T-cell (primary cell): ENCODE data around the gene DNAJC3. TPM values are rescaled to one million over a fixed set of nuclear protein-coding genes. Genes with fewer than 3 reads are reported as not detected.
"Not testable (repeated sequence)": the region's sequence is repeated elsewhere in the genome, so short reads cannot be mapped to it uniquely, and the experiment has no call there.

ENCODE experiments used
- ATAC-seq, 4 experiments: fragments of 200-7000 bp in 3 of 4; fragments of 150-1000 bp in 1 of 4; cut with Tn5 transposase; replicated peaks in 1 of 4; 1 replicate in 3 of 4; 2 replicates in 1 of 4; pipeline ENCODE4 v1.10.0; 2021; ENCODE audit warnings: moderate library complexity in 3 of 4, mild to moderate bottlenecking in 2 of 4, moderate number of reproducible peaks in 1 of 4
- CTCF ChIA-PET, 2 donors: fragments of 300-600 bp; sonication (Branson Sonifier 250); formaldehyde crosslinking; loops; one replicate each; lab custom pipeline; 2022; ENCODE audit warnings: antibody characterized with exemption in 2 of 2; lab: Charles Lee
- POLR2A ChIA-PET, 2 donors: fragments of 300-600 bp; sonication (Branson Sonifier 250); formaldehyde crosslinking; loops; one replicate each; lab custom pipeline; 2022; ENCODE audit warnings: antibody characterized with exemption in 2 of 2; lab: Charles Lee
- DNase-seq, 35 experiments: peaks; one replicate each; pipeline versions ENCODE4 v3.0.0 to v3.0.0-alpha.2; 2013 to 2023
- H3K27ac ChIP-seq: one replicate; pipeline ENCODE4 v1.5.1; 2013; ENCODE audit warnings: low read length
- H3K27me3 ChIP-seq, 2 experiments: replicated peaks in 1 of 2; 1 replicate in 1 of 2; 2 replicates in 1 of 2; pipeline versions ENCODE4 v1.6.1 to v1.7.0; 2013; ENCODE audit warnings: low read length in 1 of 2, mixed read lengths in 1 of 2; ENCODE audit not compliant: control insufficient read depth in 2 of 2, insufficient read depth in 2 of 2; ENCODE audit errors: extremely low read depth in 1 of 2
- H3K36me3 ChIP-seq, 2 donors: 1 replicate in 1 of 2; 2 replicates in 1 of 2; pipeline versions ENCODE4 v1.6.1 to v1.7.0; 2013; ENCODE audit warnings: low read length in 1 of 2; ENCODE audit not compliant: control insufficient read depth in 2 of 2, insufficient read depth in 1 of 2; ENCODE audit errors: extremely low read depth in 1 of 2
- H3K4me1 ChIP-seq, 2 experiments: 1 replicate in 1 of 2; 2 replicates in 1 of 2; pipeline versions ENCODE4 v1.6.1 to v1.7.0; 2013; ENCODE audit warnings: low read length in 2 of 2, mixed read lengths in 1 of 2; ENCODE audit not compliant: insufficient read depth in 2 of 2, control insufficient read depth in 1 of 2; ENCODE audit errors: extremely low read depth in 1 of 2
- H3K4me3 ChIP-seq, 2 donors: 1 replicate in 1 of 2; 2 replicates in 1 of 2; pipeline versions ENCODE4 v1.5.1 to v1.7.0; 2013; ENCODE audit warnings: mild to moderate bottlenecking in 2 of 2, low read length in 1 of 2, moderate library complexity in 1 of 2; ENCODE audit not compliant: control insufficient read depth in 1 of 2; ENCODE audit errors: extremely low read depth in 1 of 2
- H3K9me3 ChIP-seq: 2 replicates; pipeline ENCODE4 v1.7.0; 2013
- H3K27ac Mint-ChIP-seq, 2 donors: one replicate each; pipeline ENCODE4 v1.8.0; 2020 to 2021; ENCODE audit warnings: mild to moderate bottlenecking in 2 of 2, mixed read lengths in 2 of 2
- H3K27me3 Mint-ChIP-seq, 2 donors: one replicate each; pipeline ENCODE4 v1.8.0; 2021 to 2022; ENCODE audit warnings: mixed read lengths in 2 of 2
- H3K36me3 Mint-ChIP-seq: one replicate; pipeline ENCODE4 v1.8.0; 2021; ENCODE audit warnings: mixed read lengths
- H3K4me1 Mint-ChIP-seq, 3 donors: one replicate each; pipeline ENCODE4 v1.8.0; 2020 to 2022; ENCODE audit warnings: mixed read lengths in 3 of 3, mild to moderate bottlenecking in 1 of 3
- H3K4me3 Mint-ChIP-seq, 3 donors: one replicate each; pipeline ENCODE4 v1.8.0; 2020 to 2022; ENCODE audit warnings: mild to moderate bottlenecking in 3 of 3, mixed read lengths in 3 of 3, moderate library complexity in 3 of 3
- H3K9me3 Mint-ChIP-seq, 3 donors: one replicate each; pipeline ENCODE4 v1.8.0; 2020 to 2022; ENCODE audit warnings: mixed read lengths in 3 of 3
- WGBS: methylation state at CpG from one replicate; pipeline ENCODE4 v1.1.5; 2013; ENCODE audit warnings: missing lambda C conversion rate; ENCODE audit not compliant: insufficient coverage; 5-methylcytosine and 5-hydroxymethylcytosine counted together
- total RNA-seq, 35 experiments: library from RNA in 6 of 35; stranded (reverse) in 6 of 35; fragments of 120-200 nt in 1 of 35; gene quantifications; one replicate each; pipeline versions ENCODE4 v1.2.1 to v1.2.4 and lab custom pipeline; 2013 to 2026

The DNAJC3 gene
- total RNA-seq, 5 donors from 2014 or later (not counting 1 experiment from before 2014, with no cell fraction given): 16.6 to 21.3 (median 19.8) TPM

GRCh38 chr13:95781940-95782339 lies 105.0 kb downstream of the DNAJC3 start:
- ATAC-seq: not testable (repeated sequence)

GRCh38 chr13:95783747-95784146 lies 106.8 kb downstream of the DNAJC3 start:
- Mint-ChIP-seq H3K4me1 (no peaks in the 10 kb centered on the region), H3K4me3 (no peak overlapping the region), H3K27me3 (no peaks in the 10 kb centered on the region), H3K36me3 (peaks cover 44% of the 10 kb centered on the region), H3K9me3 (peaks cover 0 to 4% (median 3%) of the 10 kb centered on the region in 3 donors), H3K27ac (no peak overlapping the region)
- ChIA-PET POLR2A (no interaction called here), CTCF (no interaction called here)
- Histone ChIP-seq H3K4me3 (no peak overlapping the region), H3K36me3 (peaks cover 9 to 40% of the 10 kb centered on the region in 2 donors), H3K27me3 (no peaks in the 10 kb centered on the region), H3K4me1 (no peaks in the 10 kb centered on the region), H3K9me3 (no peaks in the 10 kb centered on the region), H3K27ac (no peak overlapping the region)
- DNase-seq (no peak), ATAC-seq (no peak)
- WGBS: 95% methylated on average over 3 of the region's 5 CpGs

More at GRCh38 chr13:95781940-95782339, 105.0 kb downstream of the DNAJC3 start:
- H3K4me1 ChIP-seq, H3K27ac ChIP-seq, H3K9me3 Mint-ChIP-seq, H3K27me3 Mint-ChIP-seq, H3K27ac Mint-ChIP-seq, H3K4me3 ChIP-seq, H3K4me1 Mint-ChIP-seq, POLR2A ChIA-PET, H3K27me3 ChIP-seq, DNase-seq, H3K4me3 Mint-ChIP-seq, H3K9me3 ChIP-seq: not testable (repeated sequence)
- H3K36me3 Mint-ChIP-seq: peaks cover 33% of the 10 kb centered on the region
- no CpG with 5 or more reads among the region's 1 CpG for WGBS
- peaks cover 6 to 32% of the 10 kb centered on the region in 2 donors for H3K36me3 ChIP-seq
- CTCF ChIA-PET: interaction anchor here in 1 of 2 donors (0.6 kb wide), 1 partner anchor 17 kb away, joined by 4 read pairs; no protein-coding TSS in a partner anchor

- peaks cover 0 to 5% (median 5%) of the 10 kb centered on the region in 3 donors for H3K9me3 Mint-ChIP-seq
- no peak overlapping the region for H3K27ac Mint-ChIP-seq
- Histone ChIP-seq H3K9me3 (no peaks in the 10 kb centered on the region), H3K27me3 (no peaks in the 10 kb centered on the region), H3K4me1 (no peaks in the 10 kb centered on the region), H3K36me3 (peaks cover 9 to 44% of the 10 kb centered on the region in 2 donors), H3K27ac (no peak overlapping the region), H3K4me3 (no peak overlapping the region)
- CTCF ChIA-PET: no interaction called here
- H3K36me3 Mint-ChIP-seq: peaks cover 49% of the 10 kb centered on the region
- H3K4me3 Mint-ChIP-seq: no peak overlapping the region
- DNase-seq (no peak), ATAC-seq (no peak)
- POLR2A ChIA-PET: no interaction called here
- H3K27me3 Mint-ChIP-seq: no peaks in the 10 kb centered on the region
- WGBS: 100% methylated on average over 1 of the region's 6 CpGs
- H3K4me1 Mint-ChIP-seq: no peaks in the 10 kb centered on the region
Measured at GRCh38 chr13:95784161-95784899, 107.4 kb downstream of the DNAJC3 start.

- Histone ChIP-seq H3K9me3 (no peaks in the 10 kb centered on the region), H3K4me3 (no peak overlapping the region), H3K27ac (no peak overlapping the region), H3K27me3 (no peaks in the 10 kb centered on the region), H3K4me1 (no peaks in the 10 kb centered on the region), H3K36me3 (peaks cover 9 to 49% of the 10 kb centered on the region in 2 donors)
- Mint-ChIP-seq H3K4me3 (no peak overlapping the region), H3K4me1 (no peaks in the 10 kb centered on the region), H3K36me3 (peaks cover 55% of the 10 kb centered on the region), H3K27ac (no peak overlapping the region), H3K9me3 (peaks cover 0 to 5% (median 5%) of the 10 kb centered on the region in 3 donors), H3K27me3 (no peaks in the 10 kb centered on the region)
- POLR2A ChIA-PET: no interaction called here
- no CpG with 5 or more reads among the region's 3 CpGs for WGBS
- no peak for DNase-seq
- CTCF ChIA-PET: no interaction called here
- ATAC-seq: no peak
Measured at GRCh38 chr13:95784900-95785290, 108.0 kb downstream of the DNAJC3 start.

- H3K27ac Mint-ChIP-seq: no peak overlapping the region
- H3K9me3 Mint-ChIP-seq: peaks cover 0 to 5% (median 5%) of the 10 kb centered on the region in 3 donors
- ChIA-PET CTCF (interaction anchor here in 1 of 2 donors (0.7 kb wide), 1 partner anchor 232 kb away, joined by 3 read pairs; no protein-coding TSS in a partner anchor), POLR2A (no interaction called here)
- WGBS: 100% methylated on average over 1 of the region's 1 CpG
- no peak for DNase-seq
- no peaks in the 10 kb centered on the region for H3K4me1 ChIP-seq
- peaks cover 14 to 59% of the 10 kb centered on the region in 2 donors for H3K36me3 ChIP-seq
- no peak overlapping the region for H3K4me3 Mint-ChIP-seq
- no peak overlapping the region for H3K27ac ChIP-seq
- ATAC-seq: no peak
- no peaks in the 10 kb centered on the region for H3K9me3 ChIP-seq
- H3K4me1 Mint-ChIP-seq: no peaks in the 10 kb centered on the region
- H3K27me3 ChIP-seq: no peaks in the 10 kb centered on the region
- no peak overlapping the region for H3K4me3 ChIP-seq
- H3K36me3 Mint-ChIP-seq: peaks cover 76% of the 10 kb centered on the region
- H3K27me3 Mint-ChIP-seq: no peaks in the 10 kb centered on the region
Measured at GRCh38 chr13:95787356-95788099, 110.6 kb downstream of the DNAJC3 start.

GRCh38 chr13:95788100-95788463 lies 111.1 kb downstream of the DNAJC3 start:
- ChIA-PET POLR2A (no interaction called here), CTCF (no interaction called here)
- ATAC-seq: no peak
- Mint-ChIP-seq H3K27me3 (no peaks in the 10 kb centered on the region), H3K9me3 (peaks cover 0 to 5% (median 5%) of the 10 kb centered on the region in 3 donors), H3K4me1 (no peaks in the 10 kb centered on the region), H3K4me3 (no peak overlapping the region), H3K27ac (no peak overlapping the region), H3K36me3 (peaks cover 81% of the 10 kb centered on the region)
- H3K9me3 ChIP-seq: no peaks in the 10 kb centered on the region
- H3K27me3 ChIP-seq: no peaks in the 10 kb centered on the region
- no peak for DNase-seq
- no peak overlapping the region for H3K4me3 ChIP-seq
- H3K36me3 ChIP-seq: peaks cover 14 to 64% of the 10 kb centered on the region in 2 donors
- H3K27ac ChIP-seq: no peak overlapping the region
- WGBS: 100% methylated on average over 1 of the region's 2 CpGs
- H3K4me1 ChIP-seq: no peaks in the 10 kb centered on the region
